ENCODE measurements around the gene SMCHD1. TPM values are rescaled to one million over a fixed set of nuclear protein-coding genes. Genes with fewer than 3 reads are reported as not detected.

Gene SMCHD1
- total RNA-seq, 4 donors from 2014 or later, result 59.8 to 96.5 (median 73.6) TPM

- no peaks in the 10 kb centered on the region for H3K27me3 ChIP-seq
- 46 to 61% methylated on average over 4 of the region's 4 CpGs for WGBS, 2 donors
- H3K9me3 ChIP-seq, result no peaks in the 10 kb centered on the region
- no peak for DNase-seq (ENCODE audit: low spot score in 2 of 2)
- no peaks in the 10 kb centered on the region for H3K4me1 ChIP-seq
- TF ChIP-seq EP300 (IDR thresholded peaks at IDR 0.05) (no peak), POLR2A (IDR thresholded peaks at IDR 0.05) (no peak), CTCF (IDR thresholded peaks at IDR 0.05) (no peak)
- H3K27ac ChIP-seq, result no peak overlapping the region
- no peak overlapping the region for H3K4me3 ChIP-seq
- peaks cover 0 to 11% (median 0%) of the 10 kb centered on the region in 3 donors for H3K36me3 ChIP-seq
Measured at GRCh38 chr18:2617401-2617998, 38.0 kb upstream of the SMCHD1 start.

GRCh38 chr18:2618009-2618408 is 37.5 kb upstream of the SMCHD1 start:
- no peak overlapping the region for H3K27ac ChIP-seq
- 75 to 76% methylated on average over 4 of the region's 4 CpGs for WGBS, 2 donors
- no peaks in the 10 kb centered on the region for H3K4me1 ChIP-seq
- peaks cover 0 to 11% (median 0%) of the 10 kb centered on the region in 3 donors for H3K36me3 ChIP-seq
- no peak for DNase-seq (ENCODE audit: low spot score in 2 of 2)
- no peaks in the 10 kb centered on the region for H3K9me3 ChIP-seq
- H3K27me3 ChIP-seq, result no peaks in the 10 kb centered on the region
- TF ChIP-seq POLR2A (IDR thresholded peaks at IDR 0.05), result no peak
- no peak for TF ChIP-seq EP300 (IDR thresholded peaks at IDR 0.05)
- TF ChIP-seq CTCF (IDR thresholded peaks at IDR 0.05), result no peak
- no peak overlapping the region for H3K4me3 ChIP-seq

- WGBS, 2 donors, result 75 to 91% methylated on average over 5 of the region's 5 CpGs
Measured at GRCh38 chr18:2625217-2625616, 30.3 kb upstream of the SMCHD1 start.

GRCh38 chr18:2627821-2628276 is 27.7 kb upstream of the SMCHD1 start:
- DNase-seq (ENCODE audit: low spot score in 2 of 2), result no peak
- Histone ChIP-seq H3K27me3 (no peaks in the 10 kb centered on the region), H3K4me3 (no peak overlapping the region), H3K36me3 (no peaks in the 10 kb centered on the region), H3K4me1 (no peaks in the 10 kb centered on the region), H3K27ac (no peak overlapping the region), H3K9me3 (peaks cover 0 to 3% (median 0%) of the 10 kb centered on the region in 4 donors)
- TF ChIP-seq CTCF (IDR thresholded peaks at IDR 0.05) (no peak), EP300 (IDR thresholded peaks at IDR 0.05) (no peak), POLR2A (IDR thresholded peaks at IDR 0.05) (no peak)
- WGBS, 2 donors, result 96 to 97% methylated on average over 1 of the region's 1 CpG

More at GRCh38 chr18:2625217-2625616, 30.3 kb upstream of the SMCHD1 start:
- Histone ChIP-seq H3K27me3 (no peaks in the 10 kb centered on the region), H3K9me3 (no peaks in the 10 kb centered on the region), H3K36me3 (no peaks in the 10 kb centered on the region), H3K27ac (no peak overlapping the region), H3K4me3 (no peak overlapping the region), H3K4me1 (no peaks in the 10 kb centered on the region)
- TF ChIP-seq POLR2A (IDR thresholded peaks at IDR 0.05) (no peak), CTCF (IDR thresholded peaks at IDR 0.05) (no peak), EP300 (IDR thresholded peaks at IDR 0.05) (no peak)
- no peak for DNase-seq (ENCODE audit: low spot score in 2 of 2)

- no peaks in the 10 kb centered on the region for H3K36me3 ChIP-seq
- H3K27ac ChIP-seq, result no peak overlapping the region
- WGBS, 2 donors, result 80 to 86% methylated on average over 2 of the region's 2 CpGs
- no peak for TF ChIP-seq CTCF (IDR thresholded peaks at IDR 0.05)
- TF ChIP-seq POLR2A (IDR thresholded peaks at IDR 0.05), result no peak
- TF ChIP-seq EP300 (IDR thresholded peaks at IDR 0.05), result no peak
- H3K4me3 ChIP-seq, result no peak overlapping the region
- DNase-seq (ENCODE audit: low spot score in 2 of 2), result no peak
- no peaks in the 10 kb centered on the region for H3K27me3 ChIP-seq
- H3K4me1 ChIP-seq, result no peaks in the 10 kb centered on the region
- H3K9me3 ChIP-seq, result peaks cover 0 to 3% (median 0%) of the 10 kb centered on the region in 4 donors
Measured at GRCh38 chr18:2629003-2629402, 26.5 kb upstream of the SMCHD1 start.

Data from tibial nerve (tissue), 4 donors.